GM19193 (cell line): Measurements from ENCODE around the gene TMEM9.

Experiments used
- POLR2A ChIP-seq: IDR thresholded peaks from 4 replicates; pipeline ENCODE4 v1.6.1; 2011; ENCODE audit not compliant: insufficient read depth, insufficient read length; ENCODE audit errors: extremely low read depth

Gene TMEM9

GRCh38 chr1:201156346-201156745 lies 2.1 kb upstream of the TMEM9 start:
- TF ChIP-seq POLR2A, result no peak

- no peak for TF ChIP-seq POLR2A
Observed at GRCh38 chr1:201155354-201155753, 1.1 kb upstream of the TMEM9 start.

GRCh38 chr1:201153474-201154388 lies 543 bp downstream of the TMEM9 start:
- TF ChIP-seq POLR2A, result no peak

GRCh38 chr1:201149400-201149799 lies 4.9 kb downstream of the TMEM9 start:
- TF ChIP-seq POLR2A, result no peak

- TF ChIP-seq POLR2A, result no peak
Observed at GRCh38 chr1:201147396-201148015, 6.8 kb downstream of the TMEM9 start.

- no peak for TF ChIP-seq POLR2A
Observed at GRCh38 chr1:201146626-201147390, 7.5 kb downstream of the TMEM9 start.

GRCh38 chr1:201145816-201146215 lies 8.5 kb downstream of the TMEM9 start:
- no peak for TF ChIP-seq POLR2A

- TF ChIP-seq POLR2A, result no peak
Observed at GRCh38 chr1:201145132-201145531, 9.1 kb downstream of the TMEM9 start.

- TF ChIP-seq POLR2A, result no peak
Observed at GRCh38 chr1:201144701-201145100, 9.6 kb downstream of the TMEM9 start.

GRCh38 chr1:201143726-201144635 lies 10.3 kb downstream of the TMEM9 start:
- no peak for TF ChIP-seq POLR2A

- TF ChIP-seq POLR2A, result no peak
Observed at GRCh38 chr1:201142849-201143725, 11.2 kb downstream of the TMEM9 start.

- TF ChIP-seq POLR2A, result no peak
Observed at GRCh38 chr1:201142011-201142848, 12.0 kb downstream of the TMEM9 start.

GRCh38 chr1:201141418-201141817 lies 12.9 kb downstream of the TMEM9 start:
- TF ChIP-seq POLR2A, result no peak
